ENCODE measurements around the gene C2orf72.

C2orf72 gene

GRCh38 chr2:231052494-231053451 lies 15.4 kb downstream of the C2orf72 start:
- DNase-seq (ENCODE audit: low spot score), result peak; percentile 86
- in situ Hi-C loops (cut with MboI; ENCODE audit: low pct_unique_long_range_greater_than_20kb, low sequenced_read_pairs, unreplicated experiment), result loop anchor here (10.0 kb wide), 1 partner anchor 148 kb away; no protein-coding TSS in a partner anchor
- peak; percentile 96 for TF ChIP-seq CTCF (IDR thresholded peaks at IDR 0.05; ENCODE audit: extremely low read depth, insufficient read depth, missing control alignments)

GRCh38 chr2:231053846-231054245 lies 16.5 kb downstream of the C2orf72 start:
- in situ Hi-C loops (cut with MboI; ENCODE audit: low pct_unique_long_range_greater_than_20kb, low sequenced_read_pairs, unreplicated experiment), result loop anchor here (10.0 kb wide), 1 partner anchor 149 kb away; no protein-coding TSS in a partner anchor
- TF ChIP-seq CTCF (IDR thresholded peaks at IDR 0.05; ENCODE audit: extremely low read depth, insufficient read depth, missing control alignments), result no peak
- DNase-seq (ENCODE audit: low spot score), result no peak

GRCh38 chr2:231056453-231057416 lies 19.4 kb downstream of the C2orf72 start, which contains the start of gene PSMD1:
TSS of gene PSMD1 (plus strand) at chr2:231056867. CDS start at chr2:231057026, 159 bp downstream.
- DNase-seq (ENCODE audit: low spot score), result peak; percentile 95
- in situ Hi-C loops (cut with MboI; ENCODE audit: low pct_unique_long_range_greater_than_20kb, low sequenced_read_pairs, unreplicated experiment), result loop anchor here (10.0 kb wide), 1 partner anchor 152 kb away; no protein-coding TSS in a partner anchor
- peak; percentile 93 for TF ChIP-seq CTCF (IDR thresholded peaks at IDR 0.05; ENCODE audit: extremely low read depth, insufficient read depth, missing control alignments)

- in situ Hi-C loops (cut with MboI; ENCODE audit: low pct_unique_long_range_greater_than_20kb, low sequenced_read_pairs, unreplicated experiment), result loop anchor here (10.0 kb wide), 1 partner anchor 153 kb away; no protein-coding TSS in a partner anchor
- TF ChIP-seq CTCF (IDR thresholded peaks at IDR 0.05; ENCODE audit: extremely low read depth, insufficient read depth, missing control alignments), result no peak
- DNase-seq (ENCODE audit: low spot score), result no peak
Measured at GRCh38 chr2:231057590-231057989, 20.3 kb downstream of the C2orf72 start.

GRCh38 chr2:231058761-231059550 lies 21.6 kb downstream of the C2orf72 start:
- DNase-seq (ENCODE audit: low spot score), result no peak

More at GRCh38 chr2:231058761-231059550, 21.6 kb downstream of the C2orf72 start:
- no peak for TF ChIP-seq CTCF (IDR thresholded peaks at IDR 0.05; ENCODE audit: extremely low read depth, insufficient read depth, missing control alignments)
- in situ Hi-C loops (cut with MboI; ENCODE audit: low pct_unique_long_range_greater_than_20kb, low sequenced_read_pairs, unreplicated experiment), result loop anchor here (10.0 kb wide), 1 partner anchor 154 kb away; no protein-coding TSS in a partner anchor
